8988T (cell line): ENCODE results near the gene AURKAIP1.
"Not testable (repeated sequence)": the region's sequence is repeated elsewhere in the genome, so short reads cannot be mapped to it uniquely, and the experiment has no call there.

Experiments used
- DNase-seq: peaks from one replicate; pipeline ENCODE4 v3.0.0; 2011

AURKAIP1 gene

DNA sequence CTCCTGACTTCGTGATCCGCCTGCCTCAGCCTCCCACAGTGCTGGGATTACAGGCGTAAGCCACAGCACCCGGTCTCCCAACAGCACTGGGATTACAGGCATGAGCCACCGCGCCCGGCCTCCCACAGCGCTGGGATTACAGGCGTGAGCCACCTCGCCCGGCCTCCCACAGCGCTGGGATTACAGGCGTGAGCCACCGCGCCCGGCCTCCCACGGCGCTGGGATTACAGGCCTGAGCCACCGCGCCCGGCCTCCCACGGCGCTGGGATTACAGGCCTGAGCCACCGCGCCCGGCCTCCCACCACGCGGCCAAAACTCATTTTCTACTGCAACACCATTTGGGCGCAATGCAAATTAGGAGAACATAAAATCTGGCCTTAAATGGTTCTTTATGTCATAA is 10.3 kb upstream of the AURKAIP1 start:
- not testable (repeated sequence) for DNase-seq

DNA sequence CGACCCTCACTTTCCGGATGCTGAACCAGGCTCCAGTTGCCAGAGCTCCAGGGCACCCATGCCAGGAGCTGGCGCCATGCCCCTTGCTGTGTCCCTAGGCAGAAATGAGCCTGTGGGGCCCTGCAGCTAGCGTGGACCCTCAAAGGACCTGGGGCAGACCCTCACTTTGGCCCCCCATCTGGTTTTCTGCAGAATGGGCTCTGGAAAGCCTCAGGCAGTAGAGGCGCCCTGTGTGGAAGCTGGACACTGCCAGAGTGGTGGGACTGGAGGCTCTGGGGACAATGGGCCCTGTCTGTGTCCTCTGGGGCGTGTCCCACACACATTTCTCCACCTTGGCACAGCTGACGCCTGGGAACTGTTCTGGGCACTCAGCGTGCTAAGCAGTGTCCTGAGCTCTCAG is 6.3 kb upstream of the AURKAIP1 start:
- no peak for DNase-seq

DNA sequence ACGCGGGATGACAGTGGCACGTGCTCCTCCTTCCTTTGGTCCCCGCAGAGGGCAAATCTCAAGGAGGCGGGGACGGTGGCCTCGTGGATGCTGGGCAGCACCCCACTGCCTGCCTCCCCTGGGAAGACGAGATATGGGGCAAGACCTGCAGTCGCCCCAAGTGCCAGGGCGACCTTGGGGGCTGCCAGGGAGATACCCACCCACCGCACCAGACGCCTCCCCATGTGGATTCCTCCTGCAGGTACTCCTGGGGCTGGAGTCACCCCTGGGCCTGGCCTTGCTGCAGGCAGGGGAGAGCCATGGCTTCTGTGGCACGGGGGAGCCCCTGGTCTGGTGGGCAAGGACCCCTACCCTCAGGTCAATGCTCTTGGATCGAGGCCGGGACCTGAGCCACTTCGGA is 5.9 kb upstream of the AURKAIP1 start:
- no peak for DNase-seq

DNA sequence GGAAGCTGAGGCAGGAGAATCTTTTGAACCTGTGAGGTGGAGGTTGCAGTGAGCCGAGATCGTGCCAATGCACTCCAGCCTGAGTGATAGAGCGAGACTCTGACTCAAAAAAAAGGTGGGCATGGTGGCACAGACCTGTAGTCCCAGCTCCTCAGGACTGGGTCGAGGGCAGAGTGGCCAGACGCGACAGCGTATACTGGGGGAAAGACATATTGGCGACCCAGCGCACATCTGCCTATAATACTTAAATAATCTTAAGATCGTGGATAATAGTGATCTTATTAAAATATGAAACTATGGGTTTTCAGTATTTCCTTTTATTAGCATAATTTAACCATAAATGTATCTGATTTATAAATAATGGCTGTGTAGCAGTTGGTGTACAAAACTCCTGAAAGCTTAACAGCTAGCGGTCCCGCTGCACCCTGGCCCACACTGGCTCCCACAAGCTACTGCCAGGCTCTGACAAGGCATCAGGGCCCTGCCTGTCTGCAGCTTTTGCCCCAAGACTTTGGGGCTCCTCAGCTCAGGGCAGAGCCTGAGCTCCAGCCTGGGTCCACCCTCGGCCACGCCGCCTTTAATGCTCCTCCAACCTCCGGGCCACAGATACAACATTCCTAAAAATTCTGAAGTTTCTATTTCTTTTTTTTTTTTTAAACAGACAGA is 2.7 kb upstream of the AURKAIP1 start:
- no peak for DNase-seq

DNA sequence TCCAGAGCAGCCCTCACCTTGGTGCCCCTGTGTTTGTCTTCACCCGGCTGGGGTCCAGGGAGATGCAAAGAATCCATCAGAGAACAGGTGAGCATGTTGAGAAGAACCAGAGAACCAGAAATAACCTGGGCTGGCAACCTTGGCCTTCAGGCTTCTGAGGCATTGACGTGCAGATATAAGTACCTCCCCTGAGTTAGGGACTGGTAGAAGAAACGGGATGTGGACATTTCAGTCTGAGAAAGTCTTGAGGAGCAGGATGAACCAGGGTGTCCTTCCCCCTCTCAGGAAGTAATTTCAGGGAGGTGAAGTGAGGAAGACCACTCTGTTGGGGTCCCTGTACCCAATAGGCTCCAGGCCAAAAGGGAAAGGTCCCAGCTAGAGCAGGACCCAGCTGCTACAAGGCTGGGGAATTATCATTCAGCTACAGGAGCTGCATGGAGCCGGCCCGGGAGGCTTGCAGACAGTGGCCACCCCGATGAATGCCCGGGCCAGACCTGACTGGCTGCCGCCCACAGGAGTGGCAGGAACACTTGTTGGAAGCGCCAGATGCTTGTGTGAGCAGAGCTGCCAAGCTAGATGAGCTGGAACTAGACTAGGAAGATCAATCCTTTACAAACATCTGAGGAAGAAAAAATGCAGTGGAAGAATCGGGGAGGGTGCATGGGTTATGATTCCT is 1.7 kb upstream of the AURKAIP1 start:
- DNase-seq = no peak

DNA sequence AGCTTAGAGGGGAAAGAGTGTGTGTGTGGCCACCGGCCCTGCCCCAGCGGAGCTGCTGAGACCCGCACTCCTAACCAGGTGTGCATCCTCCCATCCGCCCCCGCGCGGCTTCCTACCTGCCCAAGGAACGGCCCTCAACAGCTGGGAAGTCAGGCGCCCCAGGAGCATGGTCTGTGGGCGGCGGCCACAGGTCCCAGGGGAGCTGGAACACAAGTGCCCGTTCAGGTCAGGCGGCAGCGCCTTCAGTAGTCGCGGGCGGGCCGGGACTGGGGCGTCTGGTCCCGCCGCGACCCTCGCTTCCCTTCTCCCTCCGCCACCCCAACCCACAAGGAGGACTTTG is 448 bp downstream of the AURKAIP1 start:
- DNase-seq = no peak

DNA sequence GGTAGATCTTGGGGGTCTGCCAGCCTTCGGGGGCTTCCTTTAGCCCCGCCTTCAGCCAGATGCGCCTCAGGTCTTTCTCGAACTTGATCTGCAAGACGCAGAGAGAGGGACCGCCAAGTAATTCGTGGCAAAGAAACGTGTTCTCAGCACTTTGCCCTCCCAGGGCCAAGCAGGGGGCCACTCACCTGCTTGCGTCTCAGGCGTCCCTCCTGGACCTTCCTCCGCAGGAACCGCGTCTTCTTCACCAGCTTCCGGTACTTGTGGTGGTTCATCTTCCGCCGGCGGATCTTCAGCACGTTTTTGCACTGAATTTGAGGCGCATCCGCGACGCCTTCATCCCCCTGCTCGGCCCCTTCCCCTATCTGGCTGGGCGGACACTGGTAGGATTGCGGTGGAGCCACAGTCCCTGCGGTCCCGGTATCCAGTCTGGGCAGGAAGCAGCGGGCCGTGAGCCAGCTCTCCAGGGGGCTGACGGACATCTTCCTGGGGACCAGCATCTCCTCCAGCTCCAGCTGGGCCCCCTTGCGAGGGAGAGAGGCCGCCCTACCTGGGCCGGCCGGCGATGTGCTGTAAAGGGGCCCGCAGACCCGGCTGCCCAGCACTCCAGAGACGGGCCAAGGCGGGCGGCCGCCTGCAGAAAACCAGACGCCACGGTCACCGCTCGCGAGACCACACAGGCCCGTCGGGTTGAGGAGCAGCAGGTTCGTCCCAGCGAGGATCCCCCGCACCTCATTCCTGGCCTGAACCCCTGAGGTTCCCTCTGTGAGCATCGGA is 1.0 kb downstream of the AURKAIP1 start:
- DNase-seq = no peak

DNA sequence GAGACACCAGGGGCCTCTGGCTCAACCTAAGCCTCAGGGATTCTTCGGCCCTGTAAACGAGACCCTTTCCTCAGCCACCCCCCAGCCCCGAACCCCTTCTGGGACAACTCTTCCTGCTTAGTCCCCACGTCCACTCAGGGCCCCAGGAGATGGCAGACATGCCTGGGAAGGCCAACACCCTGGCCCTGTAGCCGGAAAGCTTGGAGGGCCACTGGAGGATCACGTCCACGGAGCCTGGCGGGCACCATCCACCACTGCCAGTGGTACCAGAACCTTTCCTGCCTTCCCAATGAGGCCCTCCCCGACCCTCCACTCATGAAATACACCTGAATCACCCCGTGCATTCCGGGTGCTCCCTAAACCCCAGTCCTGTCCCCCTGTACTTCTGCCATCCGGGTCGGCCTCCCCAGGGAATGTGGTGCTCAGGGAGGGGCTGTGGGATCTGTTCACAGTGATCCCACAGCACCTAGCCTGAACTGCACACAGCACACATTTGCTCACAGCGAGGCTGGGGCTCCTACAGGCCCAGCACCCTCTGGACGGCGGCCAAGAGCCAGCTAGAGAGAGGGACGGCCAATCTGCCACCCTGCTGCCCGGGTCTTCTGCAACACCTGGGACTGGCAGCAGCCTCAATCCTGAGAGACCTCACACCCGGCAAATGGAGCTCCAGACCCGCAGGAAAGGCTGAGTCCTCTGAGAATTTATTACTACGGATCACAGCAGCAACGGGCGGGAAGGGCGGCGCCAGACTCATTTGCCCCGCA is 1.8 kb downstream of the AURKAIP1 start:
- no peak for DNase-seq

DNA sequence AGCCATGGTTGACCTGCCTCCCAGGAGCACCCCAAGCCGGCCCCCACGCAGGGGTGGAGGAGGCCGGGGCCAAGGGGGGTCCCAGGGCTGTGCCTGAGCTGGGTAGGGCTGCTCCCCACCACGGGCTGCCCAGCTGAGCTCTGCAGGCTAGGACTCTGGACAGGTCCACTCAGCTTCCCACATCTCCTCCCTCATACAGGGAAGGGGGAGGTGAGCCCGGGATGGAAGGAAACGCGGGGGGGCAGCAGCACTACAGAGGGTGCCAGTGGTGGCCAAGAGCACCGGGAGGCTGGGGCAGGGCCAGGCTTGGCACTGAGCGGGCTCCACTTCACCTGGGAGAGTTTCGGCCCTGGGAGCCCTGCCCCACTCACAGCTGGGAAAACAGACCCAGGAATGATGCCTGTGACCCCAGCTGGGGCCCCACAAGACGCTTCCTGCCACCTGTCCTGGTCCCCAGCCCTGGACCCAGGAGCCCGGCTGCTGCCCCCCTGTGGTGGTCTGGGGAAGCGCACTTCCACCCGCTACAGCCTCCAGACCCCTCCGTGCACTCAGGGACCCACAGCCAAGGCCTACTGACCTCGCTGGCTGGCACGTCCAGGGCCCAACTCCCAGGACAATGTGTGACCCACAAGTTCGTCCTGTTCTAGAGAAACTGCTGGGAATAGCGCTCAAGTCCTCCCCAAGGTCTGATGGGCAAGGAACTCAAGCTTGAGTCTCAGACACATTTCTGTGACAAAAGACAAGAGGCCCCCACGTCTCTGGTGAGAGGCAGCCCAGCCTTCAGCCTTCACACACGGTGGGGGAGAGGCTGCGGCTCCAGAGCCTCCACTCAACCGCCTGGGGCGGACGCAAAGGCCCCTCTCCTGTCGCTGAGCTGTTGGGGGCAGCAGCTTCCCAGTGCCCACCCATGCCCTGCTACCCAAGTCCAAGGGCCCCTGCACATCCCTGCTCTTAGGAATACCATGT is 3.0 kb downstream of the AURKAIP1 start:
- no peak for DNase-seq

DNA sequence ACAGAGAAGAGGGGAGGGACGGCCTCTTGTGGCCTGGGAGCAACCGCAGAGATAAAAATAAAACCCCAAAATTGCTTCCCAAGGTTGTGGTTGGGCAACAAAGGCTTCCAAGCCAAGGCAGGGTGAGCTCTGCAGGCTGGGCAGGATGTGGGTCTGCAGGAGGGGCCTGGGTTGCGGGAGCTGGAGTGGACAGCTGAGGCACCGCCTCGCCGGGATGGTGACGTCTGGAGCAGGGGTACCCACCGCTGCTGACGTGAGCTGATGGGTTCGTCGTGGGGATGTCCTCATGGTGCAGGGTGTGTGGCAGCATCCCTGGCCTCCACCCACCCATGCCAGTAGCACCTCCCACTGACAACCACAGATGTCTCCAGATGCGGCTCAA is 3.7 kb downstream of the AURKAIP1 start:
- no peak for DNase-seq

DNA sequence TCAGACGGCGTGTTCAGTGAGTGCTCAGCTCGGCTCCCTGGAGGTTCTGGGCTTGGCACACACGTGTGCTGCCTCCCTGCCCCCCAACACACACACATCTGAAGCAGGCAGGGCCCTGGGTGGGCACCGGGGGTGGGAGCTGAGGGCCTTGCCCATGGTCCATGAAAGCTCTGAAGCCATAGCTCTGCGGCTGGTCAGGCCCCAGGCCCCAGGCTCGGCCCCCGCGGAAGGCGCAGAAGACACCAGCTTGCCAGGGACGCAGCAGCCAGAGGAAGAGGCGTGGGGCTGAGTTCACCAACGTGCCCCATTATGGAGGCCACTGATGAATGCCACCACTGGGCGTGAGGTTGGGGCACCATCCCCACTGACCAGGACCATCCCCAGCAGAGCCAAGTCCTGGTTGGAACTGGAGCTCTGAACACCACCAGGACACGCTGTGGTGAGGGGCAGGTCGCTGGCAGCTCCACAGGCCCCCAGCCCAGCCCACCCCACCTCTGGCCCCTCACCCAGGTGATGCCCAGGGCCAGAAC is 4.2 kb downstream of the AURKAIP1 start:
- DNase-seq = no peak

DNA sequence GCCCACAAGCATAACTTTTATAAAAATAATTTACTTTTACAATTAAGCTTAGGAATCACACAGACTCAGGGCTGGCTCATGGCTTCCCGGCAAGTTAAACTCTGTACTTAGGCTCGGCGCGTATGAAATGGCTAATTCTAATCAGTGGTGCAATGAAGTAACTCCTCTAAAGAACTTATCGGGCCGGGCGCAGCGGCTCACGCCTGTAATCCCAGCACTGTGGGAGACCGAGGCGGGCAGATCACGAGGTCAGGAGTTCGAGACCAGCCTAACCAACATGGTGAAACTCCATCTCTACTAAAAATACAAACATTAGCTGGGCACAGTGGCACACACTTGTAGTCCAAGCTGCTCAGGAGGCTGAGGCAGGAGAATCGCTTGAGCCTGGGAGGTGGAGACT is 4.9 kb downstream of the AURKAIP1 start:
- DNase-seq = not testable (repeated sequence)

DNA sequence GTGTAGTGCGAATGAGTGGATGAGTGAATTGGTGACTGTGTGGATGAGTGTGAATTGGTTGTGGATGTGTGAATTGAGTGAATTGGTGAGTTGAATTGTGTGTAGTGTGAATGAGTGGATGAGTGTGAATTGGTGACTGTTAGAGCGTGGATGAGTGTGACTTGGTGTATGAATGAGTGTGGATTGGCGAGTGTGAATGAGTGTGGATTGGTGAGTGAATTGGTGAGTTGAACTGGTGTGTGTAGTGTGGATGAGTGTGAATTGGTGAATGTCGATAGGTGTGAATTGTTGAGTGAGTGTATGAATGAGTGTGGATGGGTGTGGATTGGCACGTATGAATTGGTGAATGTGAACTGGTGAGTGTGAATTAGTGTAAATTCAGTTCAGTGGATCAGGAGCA is 7.7 kb downstream of the AURKAIP1 start:
- DNase-seq = no peak

DNA sequence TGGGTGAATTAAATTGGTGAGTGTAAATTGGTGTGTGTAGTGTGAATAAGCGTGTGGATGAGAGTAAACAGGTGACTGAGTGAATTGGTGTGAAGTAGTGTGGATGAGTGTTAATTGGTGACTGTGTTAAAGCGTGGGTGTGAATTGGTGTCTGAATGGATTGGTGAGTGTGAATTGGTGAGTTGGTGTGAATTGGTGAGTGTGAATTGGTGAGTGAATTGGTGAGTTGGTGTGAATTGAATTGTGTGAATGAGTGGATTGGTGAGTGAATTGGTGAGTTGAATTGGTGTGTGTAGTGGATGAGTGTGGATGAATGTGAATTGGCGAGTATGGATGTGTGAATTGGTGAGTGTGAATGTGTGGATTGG is 8.3 kb downstream of the AURKAIP1 start:
- no peak for DNase-seq

DNA sequence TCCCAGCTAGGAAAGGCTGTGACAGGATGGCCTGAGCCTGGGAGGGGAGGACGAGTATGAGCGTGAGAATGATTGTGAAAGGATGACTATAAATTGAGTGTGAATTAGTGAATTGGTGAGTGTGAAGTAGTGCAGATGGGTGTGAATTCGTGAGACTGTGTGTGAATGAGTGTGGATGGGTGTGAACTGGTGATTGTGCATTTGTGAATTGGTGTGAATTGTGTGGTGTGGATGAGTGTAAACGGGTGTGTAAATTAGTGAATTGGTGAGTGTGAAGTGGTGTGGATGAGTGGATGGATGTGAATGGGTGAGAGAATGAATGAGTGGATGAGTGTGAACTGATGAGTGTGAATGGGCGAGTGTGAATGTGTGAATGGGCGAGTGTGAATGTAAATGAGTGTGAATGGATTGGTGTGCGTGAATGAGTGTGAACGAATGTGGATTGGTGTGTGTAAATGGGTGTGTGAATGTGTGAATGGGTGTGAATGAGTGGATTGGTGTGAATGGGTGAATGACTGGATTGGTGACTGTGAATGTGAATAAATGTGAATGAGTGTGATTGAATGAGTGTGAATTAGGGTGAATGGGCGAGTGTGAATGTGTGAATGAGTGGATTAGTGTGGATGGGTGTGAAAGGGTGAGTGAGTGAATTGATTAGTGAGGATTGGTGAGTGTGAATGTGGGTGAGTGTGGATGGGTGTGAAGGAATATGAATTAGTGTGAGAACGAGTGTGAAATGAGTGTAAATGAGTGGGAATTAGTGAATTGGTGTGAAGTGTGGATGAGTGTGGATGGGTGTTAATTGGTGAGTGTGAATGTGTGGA is 8.9 kb downstream of the AURKAIP1 start:
- DNase-seq = no peak

DNA sequence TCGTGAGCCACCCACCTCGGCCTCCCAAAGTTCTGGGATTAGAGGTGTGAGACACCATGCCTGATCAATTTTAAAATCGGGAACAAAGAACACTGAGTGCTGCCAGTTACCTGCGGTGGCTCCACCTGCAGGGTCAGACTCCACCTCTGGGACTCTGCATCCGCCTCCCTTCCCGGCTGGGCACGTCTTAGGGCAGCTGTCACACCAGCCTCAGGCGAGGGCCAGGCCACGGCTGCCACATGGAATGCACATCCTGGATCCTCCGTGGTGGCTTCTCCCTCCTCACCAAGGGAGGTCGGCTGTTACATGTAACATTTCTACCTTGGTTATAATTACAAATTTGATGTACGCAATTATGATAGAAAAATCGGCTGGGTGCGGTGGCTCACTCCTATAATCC is 10.7 kb downstream of the AURKAIP1 start:
- DNase-seq = no peak

DNA sequence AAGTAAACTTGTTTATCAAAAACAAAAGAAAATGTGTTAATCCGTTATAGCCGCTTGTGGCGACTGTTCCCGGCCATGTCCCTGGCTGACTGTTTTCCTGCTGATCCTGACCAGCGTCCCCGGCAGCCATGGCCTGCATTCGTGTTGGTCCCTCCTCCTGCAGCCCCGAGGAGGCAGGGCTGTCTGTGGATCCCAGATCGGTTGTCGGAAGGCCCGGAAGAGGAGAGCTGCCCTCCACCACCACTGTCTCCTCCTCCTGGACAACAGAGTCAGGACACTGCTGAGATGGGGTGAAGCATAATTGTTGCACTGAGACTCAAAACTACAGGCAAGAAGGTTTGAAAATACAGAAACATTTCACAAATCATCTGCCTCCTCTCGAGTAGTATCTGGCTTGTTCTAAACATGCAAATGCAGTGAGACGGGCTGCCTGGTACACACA is 13.0 kb downstream of the AURKAIP1 start:
- DNase-seq = no peak

DNA sequence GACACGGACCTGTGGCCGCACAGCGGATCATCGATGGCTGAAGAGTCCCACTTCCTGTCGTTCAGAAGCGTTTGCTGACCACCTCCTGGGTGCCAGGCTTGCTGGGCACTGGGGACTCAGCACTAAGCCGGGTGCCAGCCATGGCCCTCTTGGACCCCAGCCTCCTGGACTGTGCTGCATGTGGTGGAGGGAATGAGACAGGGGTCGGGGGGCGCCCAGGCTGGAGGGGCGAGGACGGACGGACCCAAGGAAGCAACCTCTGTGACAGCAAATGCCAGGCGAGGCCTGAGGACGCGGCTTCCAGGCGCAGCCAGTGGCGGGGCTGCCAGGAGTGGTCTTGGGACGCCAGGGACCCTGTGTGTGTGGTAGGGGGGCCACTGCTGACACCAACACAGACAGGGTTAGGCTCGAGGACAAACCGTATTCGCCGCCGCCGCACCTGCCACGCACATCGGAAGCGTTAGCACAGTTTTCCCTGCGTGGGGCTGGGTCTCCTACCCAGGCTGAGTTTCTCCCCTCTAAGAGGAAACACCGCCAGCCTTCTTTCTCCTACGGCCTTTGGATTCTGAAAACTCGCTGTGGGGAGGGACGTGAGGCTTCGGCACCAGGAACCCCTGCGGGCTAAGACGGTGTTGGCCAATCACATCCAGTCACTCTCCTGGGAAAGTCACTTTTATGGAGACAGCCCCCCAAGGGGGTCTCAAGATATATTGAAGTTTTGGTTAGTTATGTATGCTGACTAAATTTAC is 13.6 kb downstream of the AURKAIP1 start:
- no peak for DNase-seq

DNA sequence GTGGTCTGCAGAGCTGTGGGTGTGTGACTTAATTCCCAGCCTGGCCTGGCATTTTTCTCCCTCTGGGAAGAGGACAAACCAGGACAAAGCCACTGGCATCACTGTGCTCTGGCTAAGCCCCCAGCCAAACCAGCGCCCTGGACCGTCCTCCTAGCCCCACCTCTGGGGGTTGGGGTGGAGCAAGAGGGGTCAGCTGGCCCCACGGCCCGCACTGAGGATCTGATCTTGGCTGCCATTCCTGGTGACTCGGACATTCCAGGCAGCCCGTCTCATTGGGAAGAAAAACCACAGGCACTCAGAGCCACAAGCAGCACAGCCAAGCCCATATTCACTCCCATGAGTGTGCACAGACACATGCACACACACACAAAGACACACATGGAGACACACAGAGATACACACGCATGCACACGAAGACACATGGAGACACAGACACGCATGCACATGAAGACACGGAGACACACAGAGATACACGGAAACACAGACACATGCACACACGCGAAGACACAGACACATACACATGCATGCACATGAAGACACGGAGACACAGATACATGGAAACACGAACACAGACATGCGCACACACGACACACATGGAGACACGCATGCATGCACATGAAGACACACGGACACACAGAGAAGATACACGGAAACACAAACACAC is 14.4 kb downstream of the AURKAIP1 start:
- peak; percentile 89 for DNase-seq
